H7 (cell line): ENCODE results near the gene UBE4A. TPM values are rescaled to one million over a fixed set of nuclear protein-coding genes. Genes with fewer than 3 reads are reported as not detected.
"Not testable (repeated sequence)": the region's sequence is repeated elsewhere in the genome, so short reads cannot be mapped to it uniquely, and the experiment has no call there.

ENCODE experiments used
- DNase-seq: peaks from one replicate; pipeline ENCODE4 v3.0.0; 2012
- H3K27me3 ChIP-seq: 2 replicates; pipeline ENCODE4 v1.6.0; 2011; ENCODE audit warnings: mild to moderate bottlenecking, low read length; ENCODE audit not compliant: control insufficient read depth, insufficient read depth
- H3K36me3 ChIP-seq: replicated peaks from 2 replicates; pipeline ENCODE4 v1.5.1; 2011; ENCODE audit warnings: low read length; ENCODE audit not compliant: control insufficient read depth, insufficient read depth
- H3K4me3 ChIP-seq: 2 replicates; pipeline ENCODE4 v1.5.1; 2011; ENCODE audit warnings: low read depth, mild to moderate bottlenecking, control low read depth, low read length, moderate library complexity; ENCODE audit not compliant: insufficient read depth
- total RNA-seq: library from RNA; depleted of rRNA; stranded (reverse); fragments of >200 nt; shearing (Covaris generic); gene quantifications from 2 replicates; pipeline ENCODE4 v1.2.3, GENCODE V29; 2014

Gene UBE4A
- total RNA-seq, 1 experiment from 2014 or later = 34.3 TPM

DNA sequence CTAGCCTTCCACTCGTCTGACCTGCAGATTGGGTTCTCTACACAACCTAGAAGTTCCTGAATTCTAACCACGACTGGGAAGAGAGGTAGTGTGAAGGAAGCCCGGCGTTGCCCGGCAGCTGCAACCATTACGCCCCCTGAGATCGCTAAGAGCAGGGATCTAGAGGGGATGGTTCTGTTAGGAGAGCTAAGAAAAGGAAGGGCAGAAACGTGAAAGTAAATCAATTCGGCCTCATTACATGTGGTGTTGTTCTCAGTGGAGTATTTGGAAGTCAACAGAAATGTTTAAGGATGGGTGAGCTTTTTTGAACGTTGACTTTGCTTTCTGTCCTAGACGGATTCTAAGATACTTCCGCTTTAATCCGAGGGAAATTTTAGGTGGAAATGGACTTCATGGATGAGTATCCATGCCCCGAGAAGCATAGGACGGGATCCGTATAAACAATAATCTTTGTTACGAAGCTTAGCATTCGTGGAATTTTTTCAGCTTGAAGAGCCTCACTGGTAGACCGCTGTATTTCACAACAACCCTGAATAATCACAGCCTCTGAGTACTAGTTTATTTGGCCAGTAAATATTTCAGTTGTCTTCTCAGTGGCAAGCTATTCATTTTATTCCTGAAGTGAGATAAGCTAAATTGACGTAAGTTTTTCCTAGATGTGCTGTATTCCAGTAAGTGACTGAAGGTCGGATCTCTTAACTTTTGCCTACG, 42.6 kb downstream of the UBE4A start:
- DNase-seq = no peak
- no peaks in the 10 kb centered on the region for H3K27me3 ChIP-seq
- peak overlapping the region; percentile 94 for H3K4me3 ChIP-seq
- H3K36me3 ChIP-seq = peaks cover 4% of the 10 kb centered on the region; the same call in 1 of the 2 replicates

GRCh38 chr11:118402594-118402993, 43.2 kb downstream of the UBE4A start:
- not testable (repeated sequence) for DNase-seq

GRCh38 chr11:118406599-118407166, 47.3 kb downstream of the UBE4A start:
- DNase-seq = no peak
- no peaks in the 10 kb centered on the region for H3K27me3 ChIP-seq
- no peak overlapping the region for H3K4me3 ChIP-seq
- H3K36me3 ChIP-seq = peaks cover 5% of the 10 kb centered on the region

More at GRCh38 chr11:118402594-118402993, 43.2 kb downstream of the UBE4A start:
- not testable (repeated sequence) for H3K36me3 ChIP-seq, H3K27me3 ChIP-seq
- peak overlapping the region; percentile 94; the same call in 1 of the 2 replicates for H3K4me3 ChIP-seq

GRCh38 chr11:118410055-118410745, 50.8 kb downstream of the UBE4A start:
- Histone ChIP-seq H3K4me3 (no peak overlapping the region), H3K27me3 (no peaks in the 10 kb centered on the region), H3K36me3 (peaks cover 5% of the 10 kb centered on the region)
- DNase-seq = no peak

DNA sequence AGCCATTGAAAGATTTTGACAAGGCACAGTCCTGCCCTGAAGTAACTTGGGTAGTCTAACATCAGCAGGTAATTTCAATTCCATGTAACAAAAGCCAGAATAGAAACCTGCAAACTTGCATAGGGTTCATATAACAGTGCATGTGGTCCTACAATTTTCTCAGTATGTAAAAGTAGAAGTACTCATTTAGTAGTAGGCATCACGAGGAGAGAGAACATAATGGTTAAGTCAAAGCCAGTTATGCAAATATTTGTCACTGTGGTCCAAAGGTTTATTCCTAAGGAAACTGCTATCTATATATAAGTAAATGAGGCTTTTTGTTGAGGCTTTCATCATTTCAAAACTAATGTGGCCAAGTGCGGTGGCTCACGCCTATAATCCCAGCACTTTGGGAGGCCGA, 52.1 kb downstream of the UBE4A start:
- H3K4me3 ChIP-seq = no peak overlapping the region
- H3K36me3 ChIP-seq = peaks cover 3% of the 10 kb centered on the region
- DNase-seq = no peak
- H3K27me3 ChIP-seq = no peaks in the 10 kb centered on the region

GRCh38 chr11:118412921-118413320, 53.5 kb downstream of the UBE4A start:
- DNase-seq = no peak
- H3K27me3 ChIP-seq = no peaks in the 10 kb centered on the region
- no peak overlapping the region for H3K4me3 ChIP-seq
- no peaks in the 10 kb centered on the region; the same call in none of the 2 replicates for H3K36me3 ChIP-seq

DNA sequence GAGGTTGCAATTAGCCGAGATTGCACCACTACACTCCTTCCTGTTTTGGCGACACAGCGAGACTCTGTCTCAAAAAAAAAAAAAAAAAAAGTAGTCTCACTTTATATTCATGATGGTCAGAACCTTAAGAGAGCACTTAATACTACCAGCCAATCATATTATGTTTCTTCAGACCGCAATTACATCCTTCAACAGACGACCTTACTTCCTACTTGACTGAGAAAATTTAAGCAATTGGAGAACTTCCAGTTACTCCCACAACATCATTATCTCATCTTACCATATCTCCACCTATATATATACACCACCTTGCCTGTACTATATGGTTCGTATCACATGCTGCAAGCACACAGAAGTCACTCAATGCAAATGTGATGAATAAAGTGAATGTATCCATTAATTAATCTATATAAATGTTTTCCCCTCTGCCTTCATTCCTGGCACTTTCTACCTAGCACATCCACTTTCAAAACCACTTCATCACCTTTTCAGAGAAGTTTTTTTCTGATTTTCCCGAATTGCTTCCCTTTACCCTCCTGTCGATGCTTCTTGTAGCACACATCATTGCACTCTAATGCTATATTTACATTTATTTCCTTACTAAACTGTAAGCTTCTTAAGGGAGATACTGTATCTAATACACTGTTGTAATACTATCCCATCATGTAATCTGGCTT, 55.8 kb downstream of the UBE4A start:
- H3K27me3 ChIP-seq = no peaks in the 10 kb centered on the region
- no peak overlapping the region for H3K4me3 ChIP-seq
- no peak for DNase-seq

GRCh38 chr11:118415739-118416068, 56.3 kb downstream of the UBE4A start:
- peak; percentile 71 for DNase-seq
- Histone ChIP-seq H3K36me3 (no peaks in the 10 kb centered on the region), H3K27me3 (no peaks in the 10 kb centered on the region), H3K4me3 (no peak overlapping the region)

More for the DNA sequence above, 55.8 kb downstream of the UBE4A start:
- no peaks in the 10 kb centered on the region for H3K36me3 ChIP-seq

DNA sequence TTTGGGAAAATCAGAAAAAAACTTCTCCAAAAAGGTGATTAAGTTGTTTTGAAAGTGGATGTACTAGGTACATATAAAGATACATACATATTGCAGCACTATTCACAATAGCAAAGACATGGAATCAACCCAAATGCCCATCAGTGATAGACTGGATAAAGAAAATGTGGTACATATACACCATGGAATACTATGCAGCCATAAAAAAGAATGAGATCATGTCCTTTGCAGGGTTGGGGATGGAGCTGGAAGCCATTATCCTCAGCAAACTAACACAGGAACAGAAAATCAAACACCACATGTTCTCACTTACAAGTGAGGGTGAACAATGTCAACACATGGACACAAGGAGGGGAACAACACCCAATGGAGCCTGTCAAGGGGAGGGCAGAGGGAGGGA, 57.5 kb downstream of the UBE4A start:
- H3K27me3 ChIP-seq, DNase-seq, H3K36me3 ChIP-seq, H3K4me3 ChIP-seq: not testable (repeated sequence)

DNA sequence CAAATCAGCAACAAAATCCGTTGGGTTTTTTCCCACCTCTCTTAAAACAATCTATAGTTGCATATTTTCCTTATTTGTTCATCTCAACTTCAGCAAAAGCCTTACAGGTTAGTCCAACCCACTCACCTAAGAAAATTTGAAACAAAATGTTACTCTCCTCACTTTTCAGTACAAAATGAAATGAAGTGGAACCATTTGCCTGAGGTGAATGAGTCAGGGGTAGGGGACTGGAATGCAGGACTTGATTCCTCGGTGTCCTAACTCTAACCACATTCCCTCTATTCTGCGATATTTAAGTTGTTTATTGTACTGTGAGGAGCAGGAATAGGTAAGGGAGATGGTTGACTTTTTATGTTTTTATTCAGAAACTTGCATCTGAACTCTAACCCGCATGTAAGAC, 58.4 kb downstream of the UBE4A start:
- no peaks in the 10 kb centered on the region for H3K36me3 ChIP-seq
- no peaks in the 10 kb centered on the region for H3K27me3 ChIP-seq
- no peak overlapping the region for H3K4me3 ChIP-seq
- peak; percentile 24 for DNase-seq

GRCh38 chr11:118418766-118419165, 59.4 kb downstream of the UBE4A start:
- no peaks in the 10 kb centered on the region for H3K36me3 ChIP-seq
- no peak overlapping the region for H3K4me3 ChIP-seq

DNA sequence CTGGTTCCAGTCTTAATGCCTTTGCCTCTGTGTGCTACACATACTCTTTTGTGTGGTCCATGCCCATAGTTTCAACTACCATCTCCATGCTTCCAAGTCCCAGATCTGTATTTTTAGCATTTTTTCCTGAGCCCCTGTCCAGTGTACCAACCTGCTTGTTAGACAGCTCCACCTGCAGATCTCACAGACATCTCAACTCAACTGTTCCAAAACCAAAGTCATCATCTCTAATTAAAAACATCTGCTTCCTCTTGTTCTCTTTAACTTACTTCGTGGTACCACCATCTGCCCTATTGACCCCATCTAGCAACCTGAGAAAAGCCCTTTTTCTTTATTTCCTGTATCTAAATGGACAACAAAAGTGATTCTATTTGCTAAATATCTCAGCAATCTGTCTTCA, 68.3 kb downstream of the UBE4A start:
- H3K27me3 ChIP-seq = no peaks in the 10 kb centered on the region
- H3K36me3 ChIP-seq = no peaks in the 10 kb centered on the region
- no peak for DNase-seq
- no peak overlapping the region for H3K4me3 ChIP-seq

More at GRCh38 chr11:118418766-118419165, 59.4 kb downstream of the UBE4A start:
- DNase-seq = no peak
- no peaks in the 10 kb centered on the region for H3K27me3 ChIP-seq

DNA sequence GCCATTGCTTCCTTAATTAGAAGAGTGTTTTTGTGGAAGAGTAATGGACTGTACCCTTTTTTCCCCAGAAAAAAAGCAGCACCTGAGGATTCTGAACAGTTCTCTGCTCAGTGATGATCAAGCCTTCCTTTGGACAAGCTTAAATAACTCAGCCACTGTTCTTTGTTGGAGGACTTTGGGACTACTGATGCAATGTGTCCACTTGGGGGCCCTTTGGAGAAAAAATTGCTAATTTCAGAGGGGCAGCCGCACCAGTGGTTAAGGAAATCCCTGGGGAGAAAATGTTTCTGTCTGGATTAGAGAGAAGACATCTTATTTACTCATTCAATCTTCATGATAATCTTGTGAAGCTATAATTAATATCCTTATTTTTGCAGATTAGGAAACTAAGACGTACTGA, 71.6 kb downstream of the UBE4A start:
- DNase-seq = no peak

GRCh38 chr11:118434123-118434552, 74.7 kb downstream of the UBE4A start:
- H3K4me3 ChIP-seq = peak overlapping the region; percentile 62

More for the DNA sequence above, 71.6 kb downstream of the UBE4A start:
- H3K27me3 ChIP-seq = peaks cover 3% of the 10 kb centered on the region; the same call in 1 of the 2 replicates
- H3K4me3 ChIP-seq = no peak overlapping the region
- no peaks in the 10 kb centered on the region for H3K36me3 ChIP-seq

More at GRCh38 chr11:118434123-118434552, 74.7 kb downstream of the UBE4A start:
- DNase-seq = peak; percentile 46
- peaks cover 3% of the 10 kb centered on the region; the same call in 1 of the 2 replicates for H3K27me3 ChIP-seq
- H3K36me3 ChIP-seq = no peaks in the 10 kb centered on the region
